Bronchial epithelial cell (primary cell): ENCODE results near the gene MCTP1. TPM values are rescaled to one million over a fixed set of nuclear protein-coding genes. Genes with fewer than 3 reads are reported as not detected.

ENCODE experiments used
- DNase-seq: peaks from one replicate; pipeline ENCODE4 v3.0.0-alpha.2; 2010; ENCODE audit warnings: low read depth
- FAIRE-seq: peaks from 2 replicates; lab custom pipeline; 2011; peaks lifted over from hg19 to GRCh38; lab: Jason Lieb, UNC
- H3K27me3 ChIP-seq: 2 replicates; pipeline ENCODE4 v1.5.1; 2011; ENCODE audit warnings: low read length; ENCODE audit not compliant: control insufficient read depth, insufficient read depth
- H3K36me3 ChIP-seq: 2 replicates; pipeline ENCODE4 v1.5.1; 2011; ENCODE audit warnings: low read length; ENCODE audit not compliant: control insufficient read depth, insufficient read depth
- H3K4me3 ChIP-seq: 2 replicates; pipeline ENCODE4 v1.5.1; 2011; ENCODE audit warnings: mild to moderate bottlenecking, low read depth, low read length, control low read depth
- CTCF ChIP-seq: IDR thresholded peaks from 2 replicates; pipeline ENCODE4 v1.5.1; 2011; ENCODE audit warnings: mild to moderate bottlenecking, moderate library complexity, low read length, control low read depth, inconsistent platforms; ENCODE audit not compliant: insufficient read depth, severe bottlenecking
- total RNA-seq: library from RNA; depleted of rRNA; stranded (reverse); fragments of >200 nt; gene quantifications from 2 replicates; pipeline ENCODE4 v1.2.1, GENCODE V29; 2014

MCTP1 gene
- total RNA-seq, 1 donor from 2014 or later = 17.9 TPM

GRCh38 chr5:94945656-94946055, 339.2 kb downstream of the MCTP1 start:
- no peak for DNase-seq
- H3K4me3 ChIP-seq = no peak overlapping the region
- TF ChIP-seq CTCF = no peak
- no peaks in the 10 kb centered on the region for H3K27me3 ChIP-seq
- H3K36me3 ChIP-seq = no peaks in the 10 kb centered on the region
- FAIRE-seq = no peak

- no peaks in the 10 kb centered on the region for H3K27me3 ChIP-seq
- H3K36me3 ChIP-seq = no peaks in the 10 kb centered on the region
- H3K4me3 ChIP-seq = no peak overlapping the region
- no peak for FAIRE-seq
- TF ChIP-seq CTCF = no peak
- no peak for DNase-seq
These were observed 340.7 kb downstream of the MCTP1 start for GRCh38 chr5:94944160-94944559.

GRCh38 chr5:94941122-94941755, 343.7 kb downstream of the MCTP1 start:
- DNase-seq (peak; percentile 12), FAIRE-seq (no peak)
- Histone ChIP-seq H3K4me3 (no peak overlapping the region), H3K27me3 (no peaks in the 10 kb centered on the region), H3K36me3 (no peaks in the 10 kb centered on the region)
- TF ChIP-seq CTCF = no peak

- H3K36me3 ChIP-seq = no peaks in the 10 kb centered on the region
- no peak for TF ChIP-seq CTCF
- FAIRE-seq (no peak), DNase-seq (no peak)
- H3K27me3 ChIP-seq = no peaks in the 10 kb centered on the region
- H3K4me3 ChIP-seq = no peak overlapping the region
These were observed 352.6 kb downstream of the MCTP1 start for GRCh38 chr5:94932259-94932658.

- DNase-seq = peak; percentile 27
- no peak for FAIRE-seq
- Histone ChIP-seq H3K4me3 (no peak overlapping the region), H3K27me3 (no peaks in the 10 kb centered on the region), H3K36me3 (no peaks in the 10 kb centered on the region)
- no peak for TF ChIP-seq CTCF
These were observed 356.0 kb downstream of the MCTP1 start for GRCh38 chr5:94928891-94929290.

GRCh38 chr5:94920570-94920969, 364.3 kb downstream of the MCTP1 start:
- Histone ChIP-seq H3K36me3 (no peaks in the 10 kb centered on the region), H3K4me3 (no peak overlapping the region), H3K27me3 (no peaks in the 10 kb centered on the region)
- no peak for TF ChIP-seq CTCF
- no peak for DNase-seq
- FAIRE-seq = no peak
